PC-9 (cell line): ENCODE measurements around the gene ENGASE. TPM values are rescaled to one million over a fixed set of nuclear protein-coding genes. Genes with fewer than 3 reads are reported as not detected.

ENCODE experiments used
- BruUV-seq: library from RNA; stranded (reverse); fragments of 400-500 nt; replicated peaks from 2 replicates; lab custom pipeline; 2021; lab: Mats Ljungman, UMichigan
- CTCF ChIA-PET: fragments of 300-600 bp; sonication (Branson Sonifier 250); formaldehyde crosslinking; loops from one replicate; lab custom pipeline; 2022; ENCODE audit warnings: antibody characterized with exemption; lab: Charles Lee
- POLR2A ChIA-PET: fragments of 300-600 bp; sonication (Branson Sonifier 250); formaldehyde crosslinking; loops from one replicate; lab custom pipeline; 2022; ENCODE audit warnings: antibody characterized with exemption; ENCODE audit not compliant: unreplicated experiment; lab: Charles Lee
- DNase-seq, 2 experiments: peaks; one replicate each; pipeline versions ENCODE4 v3.0.0 to v3.0.0-alpha.2; 2015 to 2022; ENCODE audit warnings: mixed read lengths in 1 of 2
- H2AFZ ChIP-seq: fragments of 200-600 bp; sonication (generic); 2 replicates; pipeline ENCODE4 v1.8.1; 2017; ENCODE audit warnings: antibody characterized with exemption
- H3F3A ChIP-seq: fragments of 200-600 bp; sonication (generic); 2 replicates; pipeline ENCODE4 v1.8.1; 2017; ENCODE audit warnings: antibody characterized with exemption, mild to moderate bottlenecking, low read depth; ENCODE audit not compliant: insufficient read depth
- H3K27ac ChIP-seq: fragments of 200-600 bp; sonication (generic); 2 replicates; pipeline ENCODE4 v1.6.1; 2016; ENCODE audit warnings: mixed run types
- H3K27me3 ChIP-seq: fragments of 200-600 bp; sonication (generic); 2 replicates; pipeline ENCODE4 v1.6.1; 2016; ENCODE audit warnings: low read depth, mixed run types; ENCODE audit not compliant: insufficient read depth
- H3K36me3 ChIP-seq: fragments of 200-600 bp; sonication (generic); 2 replicates; pipeline ENCODE4 v1.6.1; 2016; ENCODE audit warnings: low read depth, mixed run types
- H3K4me1 ChIP-seq: fragments of 200-600 bp; sonication (generic); replicated peaks from 2 replicates; pipeline ENCODE4 v1.6.1; 2016; ENCODE audit warnings: mixed run types; ENCODE audit not compliant: insufficient read depth
- H3K4me2 ChIP-seq: fragments of 200-600 bp; sonication (generic); 2 replicates; pipeline ENCODE4 v1.6.1; 2017; ENCODE audit warnings: mixed run types
- H3K4me3 ChIP-seq: fragments of 200-600 bp; sonication (generic); 2 replicates; pipeline ENCODE4 v1.6.1; 2016; ENCODE audit warnings: mixed run types
- H3K79me2 ChIP-seq: fragments of 200-600 bp; sonication (generic); 2 replicates; pipeline ENCODE4 v1.6.1; 2017; ENCODE audit warnings: low read depth, mixed run types
- H3K9me2 ChIP-seq: fragments of 200-600 bp; sonication (generic); 2 replicates; pipeline ENCODE4 v1.8.1; 2017; ENCODE audit warnings: mild to moderate bottlenecking; ENCODE audit not compliant: insufficient read depth
- H3K9me3 ChIP-seq: fragments of 200-600 bp; sonication (generic); 2 replicates; pipeline ENCODE4 v1.8.1; 2016; ENCODE audit warnings: low read depth; ENCODE audit not compliant: insufficient read depth
- H4K20me1 ChIP-seq: fragments of 200-600 bp; sonication (generic); 2 replicates; pipeline ENCODE4 v1.8.1; 2017; ENCODE audit not compliant: insufficient read depth
- EZH2 ChIP-seq: fragments of 200-600 bp; sonication (generic); IDR thresholded peaks from 2 replicates; pipeline ENCODE4 v1.8.0; 2017; ENCODE audit warnings: antibody characterized with exemption, low read depth
- intact Hi-C: fragments of 100-400 bp; cut with micrococcal nuclease; formaldehyde crosslinking; loops from one replicate; pipeline ENCODE4 v1.10.0; 2022; ENCODE audit not compliant: unreplicated experiment
- total RNA-seq: library from RNA; stranded (reverse); gene quantifications from 2 replicates; pipeline ENCODE4 v1.2.3, GENCODE V29; 2021
- TF ChIP-seq, protein P1 (sequence below): fragments of 200-600 bp; sonication (generic); conservative IDR thresholded peaks from 2 replicates; pipeline ENCODE4 v1.6.1; 2017; ENCODE audit warnings: mixed run types, antibody characterized with exemption, mild to moderate bottlenecking, moderate library complexity

The ENGASE gene
- total RNA-seq, 1 experiment from 2014 or later = 15.7 TPM

DNA sequence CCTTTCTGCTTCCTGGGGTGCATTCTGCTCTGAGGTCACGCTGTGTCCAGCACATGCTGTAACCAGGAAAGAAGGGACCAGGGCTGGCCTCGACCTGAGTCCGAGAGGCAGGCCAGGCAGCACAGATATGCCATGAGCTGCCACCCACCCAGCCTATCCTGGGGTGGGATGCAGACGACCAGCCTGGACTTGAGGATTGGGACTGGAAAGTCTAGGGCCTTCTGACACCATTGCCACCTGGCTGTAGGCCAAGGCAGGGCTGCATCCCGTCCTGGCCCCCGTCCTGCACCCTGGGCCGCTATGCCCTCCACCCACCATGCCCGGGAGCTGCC, 14.3 kb downstream of the ENGASE start:
- H2AFZ ChIP-seq = no peak overlapping the region
- H3K79me2 ChIP-seq = no peaks in the 10 kb centered on the region
- no peak overlapping the region for H3K27ac ChIP-seq
- no peak overlapping the region for H3K4me2 ChIP-seq
- no peaks in the 10 kb centered on the region for H3F3A ChIP-seq
- TF ChIP-seq, protein P1, sequence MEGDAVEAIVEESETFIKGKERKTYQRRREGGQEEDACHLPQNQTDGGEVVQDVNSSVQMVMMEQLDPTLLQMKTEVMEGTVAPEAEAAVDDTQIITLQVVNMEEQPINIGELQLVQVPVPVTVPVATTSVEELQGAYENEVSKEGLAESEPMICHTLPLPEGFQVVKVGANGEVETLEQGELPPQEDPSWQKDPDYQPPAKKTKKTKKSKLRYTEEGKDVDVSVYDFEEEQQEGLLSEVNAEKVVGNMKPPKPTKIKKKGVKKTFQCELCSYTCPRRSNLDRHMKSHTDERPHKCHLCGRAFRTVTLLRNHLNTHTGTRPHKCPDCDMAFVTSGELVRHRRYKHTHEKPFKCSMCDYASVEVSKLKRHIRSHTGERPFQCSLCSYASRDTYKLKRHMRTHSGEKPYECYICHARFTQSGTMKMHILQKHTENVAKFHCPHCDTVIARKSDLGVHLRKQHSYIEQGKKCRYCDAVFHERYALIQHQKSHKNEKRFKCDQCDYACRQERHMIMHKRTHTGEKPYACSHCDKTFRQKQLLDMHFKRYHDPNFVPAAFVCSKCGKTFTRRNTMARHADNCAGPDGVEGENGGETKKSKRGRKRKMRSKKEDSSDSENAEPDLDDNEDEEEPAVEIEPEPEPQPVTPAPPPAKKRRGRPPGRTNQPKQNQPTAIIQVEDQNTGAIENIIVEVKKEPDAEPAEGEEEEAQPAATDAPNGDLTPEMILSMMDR = no peak
- no peak for TF ChIP-seq EZH2
- no peak overlapping the region for H3K4me3 ChIP-seq
- H3K9me2 ChIP-seq = no peaks in the 10 kb centered on the region
- POLR2A ChIA-PET = no interaction called here
- BruUV-seq = no TSS peak
- H4K20me1 ChIP-seq = no peaks in the 10 kb centered on the region
- H3K4me1 ChIP-seq = no peaks in the 10 kb centered on the region
- H3K27me3 ChIP-seq = peaks cover 19% of the 10 kb centered on the region
- no peaks in the 10 kb centered on the region for H3K36me3 ChIP-seq
- DNase-seq = no peak
- CTCF ChIA-PET = interaction anchor here (1.2 to 2.5 kb wide), 2 partner anchors 302 to 304 kb away, joined by 3 to 13 read pairs; no protein-coding TSS in a partner anchor
- intact Hi-C loops = no loop called here
- H3K9me3 ChIP-seq = no peaks in the 10 kb centered on the region

DNA sequence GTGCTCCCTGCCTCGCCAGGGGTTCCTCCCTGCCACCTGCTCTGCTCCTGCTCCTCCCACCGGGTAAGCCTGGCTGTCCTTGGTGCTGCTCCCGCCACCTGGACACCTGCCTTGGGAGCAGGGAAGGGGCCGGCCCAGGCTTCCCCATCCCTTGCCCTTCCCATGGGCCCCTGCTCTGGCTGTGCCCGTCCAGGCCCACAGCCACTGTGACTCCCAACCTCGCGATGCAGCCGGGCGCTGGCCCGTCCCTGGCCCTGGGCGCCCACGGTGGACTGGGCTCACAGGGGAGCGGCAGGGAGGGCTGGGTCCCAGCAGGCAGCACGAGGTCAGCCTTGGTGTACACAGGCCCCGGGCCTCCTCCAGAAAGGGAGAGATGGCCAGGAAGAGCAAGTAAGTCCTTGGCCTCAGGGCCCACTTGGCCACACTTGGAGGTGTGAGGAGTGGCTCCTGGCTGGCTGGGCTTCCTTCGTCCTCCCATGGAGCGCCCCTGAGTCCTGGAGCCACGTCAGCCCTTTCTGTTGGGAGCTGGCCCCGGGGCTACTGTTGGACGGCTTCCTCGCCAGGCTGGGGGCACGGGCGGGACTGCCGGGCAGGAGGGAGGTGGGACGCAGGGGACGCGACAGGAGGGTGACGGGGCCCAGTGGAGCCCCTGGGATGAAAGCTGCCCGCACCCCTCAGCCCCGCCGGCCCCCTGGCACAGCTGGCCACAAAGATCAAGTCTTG, 15.3 kb downstream of the ENGASE start:
- POLR2A ChIA-PET = interaction anchor here (0.5 kb wide), 1 partner anchor 222 kb away, joined by 4 read pairs; no protein-coding TSS in a partner anchor

DNA sequence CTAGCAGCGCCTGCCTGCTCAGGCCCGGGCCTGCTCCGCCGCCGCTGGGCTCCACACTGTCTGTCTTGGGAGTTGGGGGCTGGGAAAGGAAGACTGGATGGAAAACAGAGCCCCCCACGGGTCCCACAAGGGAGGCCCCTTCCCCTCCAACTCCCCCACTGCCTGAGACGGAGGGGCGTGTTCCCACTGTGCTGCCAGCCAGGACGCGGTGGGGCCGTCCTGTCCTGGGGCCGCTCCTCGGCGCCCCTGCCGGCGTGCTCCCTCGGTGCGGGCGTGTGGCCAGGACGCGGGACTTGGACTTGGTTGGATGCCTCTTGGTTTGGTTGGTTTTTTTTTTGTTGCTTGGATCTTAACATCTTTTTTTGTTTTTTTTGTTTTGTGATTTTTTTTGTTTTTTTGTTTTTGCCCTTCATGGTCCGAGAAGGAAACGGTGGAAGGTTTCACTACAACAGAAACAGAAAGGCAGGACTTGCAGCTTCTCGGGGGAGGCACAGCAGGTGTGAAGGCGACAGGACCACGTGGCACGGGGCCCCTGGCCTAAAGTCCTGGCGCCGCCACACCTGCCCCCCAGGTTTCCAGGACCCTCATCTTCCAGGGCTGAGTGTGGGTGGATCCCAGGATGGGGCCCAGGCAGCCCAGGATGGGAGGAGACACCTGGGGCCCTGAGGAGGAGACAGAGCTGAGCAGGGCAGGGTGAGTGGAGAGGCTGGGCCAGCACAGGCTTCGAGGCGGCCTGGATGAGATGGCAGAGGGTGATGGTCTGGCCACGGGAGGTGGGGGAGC, 16.0 kb downstream of the ENGASE start:
- no peaks in the 10 kb centered on the region for H3F3A ChIP-seq
- no peaks in the 10 kb centered on the region for H4K20me1 ChIP-seq
- H2AFZ ChIP-seq = no peak overlapping the region
- ChIA-PET CTCF (interaction anchor here (0.7 kb wide), 1 partner anchor 310 kb away, joined by 13 read pairs; no protein-coding TSS in a partner anchor), POLR2A (interaction anchor here (0.5 kb wide), 1 partner anchor 221 kb away, joined by 4 read pairs; no protein-coding TSS in a partner anchor)
- TF ChIP-seq, protein P1 = no peak
- TF ChIP-seq EZH2 = no peak
- no peaks in the 10 kb centered on the region for H3K9me2 ChIP-seq
- peaks cover 29% of the 10 kb centered on the region for H3K27me3 ChIP-seq
- intact Hi-C loops = no loop called here
- H3K79me2 ChIP-seq = no peaks in the 10 kb centered on the region
- DNase-seq = no peak
- BruUV-seq = no TSS peak
- no peaks in the 10 kb centered on the region for H3K9me3 ChIP-seq
- no peak overlapping the region for H3K4me3 ChIP-seq
- no peak overlapping the region for H3K27ac ChIP-seq
- no peaks in the 10 kb centered on the region for H3K4me1 ChIP-seq
- no peak overlapping the region for H3K4me2 ChIP-seq
- no peaks in the 10 kb centered on the region for H3K36me3 ChIP-seq

More for the DNA sequence above, 15.3 kb downstream of the ENGASE start:
- intact Hi-C loops = no loop called here
- Histone ChIP-seq H3F3A (no peaks in the 10 kb centered on the region), H3K27ac (no peak overlapping the region), H4K20me1 (no peaks in the 10 kb centered on the region), H3K79me2 (no peaks in the 10 kb centered on the region), H3K4me3 (no peak overlapping the region), H3K9me3 (no peaks in the 10 kb centered on the region), H3K27me3 (peaks cover 24% of the 10 kb centered on the region), H3K9me2 (no peaks in the 10 kb centered on the region), H3K4me1 (no peaks in the 10 kb centered on the region), H2AFZ (no peak overlapping the region), H3K4me2 (no peak overlapping the region), H3K36me3 (no peaks in the 10 kb centered on the region)
- CTCF ChIA-PET = interaction anchor here (1.2 kb wide), 1 partner anchor 304 kb away, joined by 3 read pairs; no protein-coding TSS in a partner anchor
- DNase-seq = no peak
- no peak for TF ChIP-seq EZH2
- TF ChIP-seq, protein P1 = no peak
- BruUV-seq = no TSS peak
